Calu3 (cell line): ENCODE results near the gene ZNF763. TPM values are rescaled to one million over a fixed set of nuclear protein-coding genes. Genes with fewer than 3 reads are reported as not detected.

Experiments used
- BruUV-seq: library from RNA; stranded (reverse); fragments of 400-500 nt; replicated peaks from 2 replicates; lab custom pipeline; 2021; lab: Mats Ljungman, UMichigan
- CTCF ChIA-PET: fragments of 300-600 bp; sonication (Branson Sonifier 250); formaldehyde crosslinking; loops from one replicate; lab custom pipeline; 2022; ENCODE audit warnings: antibody characterized with exemption; lab: Charles Lee
- DNase-seq: peaks from one replicate; pipeline ENCODE4 v3.0.0; 2022
- H3K27ac Mint-ChIP-seq: one replicate; pipeline ENCODE4 v1.8.0; 2022; ENCODE audit warnings: mixed read lengths; ENCODE audit not compliant: unreplicated experiment
- H3K27me3 Mint-ChIP-seq: one replicate; pipeline ENCODE4 v1.8.0; 2022; ENCODE audit warnings: mixed read lengths; ENCODE audit not compliant: unreplicated experiment
- H3K36me3 Mint-ChIP-seq: one replicate; pipeline ENCODE4 v1.8.0; 2022; ENCODE audit warnings: mild to moderate bottlenecking, moderate library complexity, mixed read lengths; ENCODE audit not compliant: insufficient read depth, unreplicated experiment
- H3K4me1 Mint-ChIP-seq: one replicate; pipeline ENCODE4 v1.8.0; 2022; ENCODE audit warnings: mild to moderate bottlenecking, low read depth, mixed read lengths; ENCODE audit not compliant: unreplicated experiment
- H3K4me3 Mint-ChIP-seq: one replicate; pipeline ENCODE4 v1.8.0; 2022; ENCODE audit warnings: mild to moderate bottlenecking, low read depth, moderate library complexity, mixed read lengths; ENCODE audit not compliant: unreplicated experiment
- H3K9me3 Mint-ChIP-seq: one replicate; pipeline ENCODE4 v1.8.0; 2022; ENCODE audit warnings: low read depth, mixed read lengths; ENCODE audit not compliant: unreplicated experiment
- intact Hi-C: fragments of 100-400 bp; cut with micrococcal nuclease; formaldehyde crosslinking; loops from one replicate; pipeline ENCODE4 v1.10.0; 2022; ENCODE audit not compliant: unreplicated experiment
- total RNA-seq: library from RNA; stranded (reverse); gene quantifications from 2 replicates; pipeline ENCODE4 v1.2.3, GENCODE V29; 2022
- TF ChIP-seq, protein P1 (sequence below): fragments of 200-600 bp; IDR thresholded peaks from one replicate; pipeline ENCODE4 v1.8.0; 2022; ENCODE audit warnings: antibody characterized with exemption; ENCODE audit not compliant: unreplicated experiment

Gene ZNF763
- total RNA-seq, 1 experiment from 2014 or later: 1.7 TPM

- Mint-ChIP-seq H3K27ac (no peak overlapping the region), H3K4me3 (no peak overlapping the region), H3K36me3 (no peaks in the 10 kb centered on the region), H3K4me1 (no peaks in the 10 kb centered on the region), H3K9me3 (no peaks in the 10 kb centered on the region), H3K27me3 (no peaks in the 10 kb centered on the region)
- intact Hi-C loops: no loop called here
- BruUV-seq: no TSS peak
- no peak for DNase-seq
- CTCF ChIA-PET: no interaction called here
- TF ChIP-seq, protein P1, sequence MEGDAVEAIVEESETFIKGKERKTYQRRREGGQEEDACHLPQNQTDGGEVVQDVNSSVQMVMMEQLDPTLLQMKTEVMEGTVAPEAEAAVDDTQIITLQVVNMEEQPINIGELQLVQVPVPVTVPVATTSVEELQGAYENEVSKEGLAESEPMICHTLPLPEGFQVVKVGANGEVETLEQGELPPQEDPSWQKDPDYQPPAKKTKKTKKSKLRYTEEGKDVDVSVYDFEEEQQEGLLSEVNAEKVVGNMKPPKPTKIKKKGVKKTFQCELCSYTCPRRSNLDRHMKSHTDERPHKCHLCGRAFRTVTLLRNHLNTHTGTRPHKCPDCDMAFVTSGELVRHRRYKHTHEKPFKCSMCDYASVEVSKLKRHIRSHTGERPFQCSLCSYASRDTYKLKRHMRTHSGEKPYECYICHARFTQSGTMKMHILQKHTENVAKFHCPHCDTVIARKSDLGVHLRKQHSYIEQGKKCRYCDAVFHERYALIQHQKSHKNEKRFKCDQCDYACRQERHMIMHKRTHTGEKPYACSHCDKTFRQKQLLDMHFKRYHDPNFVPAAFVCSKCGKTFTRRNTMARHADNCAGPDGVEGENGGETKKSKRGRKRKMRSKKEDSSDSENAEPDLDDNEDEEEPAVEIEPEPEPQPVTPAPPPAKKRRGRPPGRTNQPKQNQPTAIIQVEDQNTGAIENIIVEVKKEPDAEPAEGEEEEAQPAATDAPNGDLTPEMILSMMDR: no peak
Observed at GRCh38 chr19:11979527-11979926, 14.7 kb downstream of the ZNF763 start.

- TF ChIP-seq, protein P1: no peak
- H3K4me1 Mint-ChIP-seq: no peaks in the 10 kb centered on the region
- intact Hi-C loops: no loop called here
- H3K4me3 Mint-ChIP-seq: no peak overlapping the region
- no peak overlapping the region for H3K27ac Mint-ChIP-seq
- BruUV-seq: no TSS peak
- H3K9me3 Mint-ChIP-seq: no peaks in the 10 kb centered on the region
- CTCF ChIA-PET: no interaction called here
- DNase-seq: no peak
- peaks cover 5% of the 10 kb centered on the region for H3K36me3 Mint-ChIP-seq
- no peaks in the 10 kb centered on the region for H3K27me3 Mint-ChIP-seq
Observed at GRCh38 chr19:11982526-11982925, 17.7 kb downstream of the ZNF763 start.

- no peak for DNase-seq
- no peaks in the 10 kb centered on the region for H3K9me3 Mint-ChIP-seq
- no peaks in the 10 kb centered on the region for H3K27me3 Mint-ChIP-seq
- no peak overlapping the region for H3K27ac Mint-ChIP-seq
- BruUV-seq: no TSS peak
- CTCF ChIA-PET: no interaction called here
- intact Hi-C loops: loop anchor here (5.0 kb wide), 1 partner anchor 157 kb away; the partner anchor contains the start of gene ZNF20
- H3K4me3 Mint-ChIP-seq: no peak overlapping the region
- H3K36me3 Mint-ChIP-seq: peaks cover 19% of the 10 kb centered on the region
- H3K4me1 Mint-ChIP-seq: no peaks in the 10 kb centered on the region
- TF ChIP-seq, protein P1: no peak
Observed at GRCh38 chr19:11984986-11985385, 20.1 kb downstream of the ZNF763 start.

DNA sequence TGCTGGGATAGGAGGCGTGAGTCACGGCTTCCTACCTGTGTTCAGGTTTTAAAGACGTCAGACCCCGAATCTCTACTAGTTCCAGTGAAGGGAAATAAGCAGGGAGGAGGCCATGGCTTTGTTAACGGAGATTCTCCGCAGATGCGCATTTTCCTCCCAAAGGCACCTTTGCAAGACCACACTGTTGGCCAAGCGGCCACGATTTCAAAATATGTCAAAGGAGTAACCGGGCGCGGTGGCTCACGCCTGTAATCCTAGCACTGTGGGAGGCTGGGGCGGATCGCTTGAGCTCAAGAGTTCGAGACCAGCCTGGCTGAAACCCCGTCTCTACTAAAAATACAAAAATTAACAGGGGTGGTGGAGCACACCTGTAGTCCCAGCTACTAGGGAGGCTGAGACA, 21.9 kb downstream of the ZNF763 start:
- peaks cover 3% of the 10 kb centered on the region for H3K9me3 Mint-ChIP-seq
- peak overlapping the region; percentile 83 for H3K4me3 Mint-ChIP-seq
- intact Hi-C loops: loop anchor here (5.0 kb wide), 1 partner anchor 156 kb away; the partner anchor contains the start of gene ZNF20
- no TSS peak for BruUV-seq
- H3K27ac Mint-ChIP-seq: no peak overlapping the region
- no peak for DNase-seq
- no peaks in the 10 kb centered on the region for H3K27me3 Mint-ChIP-seq
- no peaks in the 10 kb centered on the region for H3K4me1 Mint-ChIP-seq
- TF ChIP-seq, protein P1: no peak
- peaks cover 19% of the 10 kb centered on the region for H3K36me3 Mint-ChIP-seq
- CTCF ChIA-PET: interaction anchor here (0.7 to 3.2 kb wide), 3 partner anchors 63 to 309 kb away, joined by 4 to 26 read pairs (median 19); partner anchors contain the start of genes ZNF491 and ZNF700
